Myocyte (in vitro differentiated cells): ENCODE results near the gene PTRH2. TPM values are rescaled to one million over a fixed set of nuclear protein-coding genes. Genes with fewer than 3 reads are reported as not detected.

Experiments used
- DNase-seq: peaks from one replicate; pipeline ENCODE4 v3.0.0-alpha.2; 2012; ENCODE audit warnings: low read depth
- total RNA-seq: library from RNA; depleted of rRNA; stranded (reverse); fragments of >200 nt; gene quantifications from 2 replicates; pipeline ENCODE4 v1.2.3, GENCODE V29; 2014

PTRH2 gene
- total RNA-seq, 1 donor from 2014 or later, result 37.9 TPM

- no peak for DNase-seq
Measured at GRCh38 chr17:59722623-59723022, 15.4 kb upstream of the PTRH2 start.

GRCh38 chr17:59719526-59719925 lies 12.3 kb upstream of the PTRH2 start:
- no peak for DNase-seq

GRCh38 chr17:59716427-59716826 lies 9.2 kb upstream of the PTRH2 start:
- no peak for DNase-seq

GRCh38 chr17:59714255-59714654 lies 7.0 kb upstream of the PTRH2 start:
- DNase-seq, result no peak

GRCh38 chr17:59712862-59713261 lies 5.6 kb upstream of the PTRH2 start:
- no peak for DNase-seq

- no peak for DNase-seq
Measured at GRCh38 chr17:59711936-59712335, 4.7 kb upstream of the PTRH2 start.

GRCh38 chr17:59707971-59708430 lies 771 bp upstream of the PTRH2 start:
- DNase-seq, result no peak

GRCh38 chr17:59702304-59702703 lies 4.9 kb downstream of the PTRH2 start:
- DNase-seq, result no peak

- no peak for DNase-seq
Measured at GRCh38 chr17:59699786-59700185, 7.4 kb downstream of the PTRH2 start.

GRCh38 chr17:59699218-59699617 lies 8.0 kb downstream of the PTRH2 start:
- DNase-seq, result no peak

GRCh38 chr17:59698143-59698542 lies 9.1 kb downstream of the PTRH2 start:
- no peak for DNase-seq

- DNase-seq, result no peak
Measured at GRCh38 chr17:59696682-59697277, 10.4 kb downstream of the PTRH2 start.

GRCh38 chr17:59695945-59696681 lies 11.1 kb downstream of the PTRH2 start:
- no peak for DNase-seq

- no peak for DNase-seq
Measured at GRCh38 chr17:59694344-59694743, 12.9 kb downstream of the PTRH2 start.

GRCh38 chr17:59693582-59693981 lies 13.6 kb downstream of the PTRH2 start:
- no peak for DNase-seq

- DNase-seq, result no peak
Measured at GRCh38 chr17:59688496-59688895, 18.7 kb downstream of the PTRH2 start.

GRCh38 chr17:59688008-59688407 lies 19.2 kb downstream of the PTRH2 start:
- no peak for DNase-seq

- DNase-seq, result no peak
Measured at GRCh38 chr17:59684967-59685366, 22.3 kb downstream of the PTRH2 start.

GRCh38 chr17:59683283-59683682 lies 23.9 kb downstream of the PTRH2 start:
- DNase-seq, result no peak

GRCh38 chr17:59680314-59680713 lies 26.9 kb downstream of the PTRH2 start:
- DNase-seq, result no peak

GRCh38 chr17:59678918-59679317 lies 28.3 kb downstream of the PTRH2 start:
- no peak for DNase-seq

- no peak for DNase-seq
Measured at GRCh38 chr17:59676716-59677115, 30.5 kb downstream of the PTRH2 start.

- DNase-seq, result no peak
Measured at GRCh38 chr17:59675231-59675630, 32.0 kb downstream of the PTRH2 start.
